GM18498 (cell line): ENCODE data around the gene DMAC1.

ENCODE experiments used
- ATAC-seq: cut with Tn5 transposase; IDR thresholded peaks from one replicate; pipeline ENCODE4 v1.9.1; 2021; ENCODE audit warnings: mild to moderate bottlenecking, moderate library complexity; ENCODE audit not compliant: unreplicated experiment

Gene DMAC1

DNA sequence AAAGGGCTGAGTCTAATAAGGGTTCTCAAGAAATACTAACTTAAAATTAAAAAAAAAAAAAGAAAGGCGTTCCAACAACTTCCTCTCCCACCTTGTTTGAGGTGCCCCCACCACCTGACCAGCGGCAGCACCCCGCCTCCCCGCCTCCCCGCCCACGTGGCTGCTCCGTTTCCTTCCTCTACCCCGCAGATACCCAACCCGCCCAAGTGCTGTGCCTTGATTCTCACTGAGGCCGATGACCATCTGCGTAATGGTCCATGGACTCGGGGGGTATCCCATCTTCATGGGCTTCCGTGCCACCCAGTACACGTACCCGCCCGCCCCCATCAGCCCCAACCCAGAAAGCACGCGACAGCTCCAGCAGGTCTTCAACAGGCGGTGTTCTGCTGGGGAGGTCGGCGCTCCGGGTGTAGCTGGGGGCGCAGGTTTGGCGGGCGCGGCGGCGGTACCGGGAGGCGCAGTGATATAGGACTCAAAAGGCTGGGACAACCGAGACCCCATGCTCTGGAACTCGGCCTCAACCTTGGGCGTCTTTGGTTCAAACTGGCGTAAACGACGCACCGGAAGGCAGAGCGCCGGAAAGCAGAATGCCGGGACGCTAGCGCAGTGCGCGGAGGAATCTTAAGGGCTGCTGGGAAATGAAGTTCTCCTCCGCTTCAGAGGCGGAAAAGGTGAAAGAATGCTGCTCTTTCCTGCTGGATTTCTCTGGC, at the start of gene DMAC1:
Gene DMAC1 (minus strand): TSS at position 545 of the 710 bp plus-strand sequence. CDS start 44 bp downstream, at position 501.
- peak; percentile 96 for ATAC-seq

GRCh38 chr9:7849362-7849761, 49.8 kb upstream of the DMAC1 start:
- no peak for ATAC-seq

DNA sequence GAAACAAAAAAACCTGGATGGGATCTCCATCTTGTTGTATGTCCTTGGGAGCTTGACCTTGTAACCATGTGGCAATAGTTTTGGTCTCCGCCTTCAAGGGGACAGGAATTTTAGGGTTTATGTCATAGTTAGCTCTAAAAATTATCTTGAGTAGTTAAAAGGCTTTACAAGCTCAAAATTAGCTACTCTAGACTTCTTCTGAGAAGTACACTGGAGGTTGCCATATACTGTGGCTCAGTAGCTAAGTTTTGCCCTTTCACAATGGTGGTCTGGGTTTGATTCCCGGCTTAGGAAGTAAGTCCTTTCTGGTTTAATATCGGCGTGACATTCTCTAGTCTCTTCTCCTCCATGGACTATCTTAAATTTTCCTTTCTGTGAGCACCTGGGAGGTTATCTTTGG, 48.9 kb upstream of the DMAC1 start:
- no peak for ATAC-seq

- ATAC-seq: peak; percentile 73
Measured at GRCh38 chr9:7844242-7844641, 44.7 kb upstream of the DMAC1 start.

DNA sequence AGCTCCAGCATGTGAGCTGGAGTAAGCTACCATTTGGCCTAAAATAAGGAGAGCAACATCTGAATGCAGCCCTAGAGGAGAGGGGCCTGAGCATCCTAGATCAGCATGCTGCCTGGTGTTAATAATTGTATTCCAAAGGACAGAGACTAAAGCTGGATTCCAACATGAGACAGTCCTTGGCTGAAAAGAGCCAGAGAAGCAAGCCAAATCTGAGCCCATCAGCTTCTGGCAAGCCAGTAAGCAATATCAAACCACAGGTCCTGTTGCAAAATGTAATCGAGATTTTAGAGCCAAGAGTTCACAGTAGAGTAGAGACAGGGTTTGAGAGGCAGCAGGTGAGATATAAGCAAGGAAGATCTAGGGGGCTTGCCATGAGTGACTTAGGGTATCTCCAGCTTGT, 42.3 kb upstream of the DMAC1 start:
- no peak for ATAC-seq

GRCh38 chr9:7834531-7834930, 35.0 kb upstream of the DMAC1 start:
- no peak for ATAC-seq

GRCh38 chr9:7828334-7828733, 28.8 kb upstream of the DMAC1 start:
- no peak for ATAC-seq

- ATAC-seq: no peak
Measured at GRCh38 chr9:7827792-7828191, 28.2 kb upstream of the DMAC1 start.

DNA sequence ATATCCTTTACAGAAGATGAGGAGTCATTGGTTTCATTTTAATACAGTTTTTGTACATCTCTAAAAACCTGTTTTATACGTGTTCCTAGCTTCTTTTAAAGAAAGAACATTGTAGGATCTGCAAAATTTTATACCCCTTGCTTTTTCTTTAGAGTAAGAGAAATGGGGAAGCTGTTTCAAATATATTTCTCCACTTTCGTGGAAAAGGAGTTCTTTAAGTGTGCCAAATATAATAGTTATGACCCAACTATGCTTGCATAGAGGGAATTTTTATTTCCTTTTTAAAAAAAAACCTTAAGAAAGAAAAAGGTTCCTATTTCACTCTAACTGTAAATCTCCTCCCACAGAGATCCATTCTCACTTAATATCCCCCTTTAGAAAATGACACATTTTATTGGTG, 27.5 kb upstream of the DMAC1 start:
- ATAC-seq: no peak

- no peak for ATAC-seq
Measured at GRCh38 chr9:7823651-7824050, 24.1 kb upstream of the DMAC1 start.

DNA sequence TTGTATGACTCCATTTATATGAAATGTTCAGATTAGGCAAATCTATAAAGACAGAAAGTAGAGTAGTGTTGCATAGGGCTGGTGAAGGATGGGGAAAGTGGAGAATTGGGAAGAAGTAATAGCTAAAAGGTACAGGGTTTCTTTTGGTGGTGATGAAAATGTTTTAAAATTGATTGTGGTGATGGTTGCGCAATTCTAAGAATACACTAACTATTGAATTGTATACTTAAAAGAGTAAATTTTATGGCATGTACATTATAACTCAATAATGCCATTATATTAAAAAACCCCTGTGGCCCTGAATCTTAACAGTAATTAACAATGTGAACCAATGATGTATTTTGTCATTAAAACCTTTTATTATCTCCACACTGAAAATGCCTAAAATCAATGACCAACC, 20.4 kb upstream of the DMAC1 start:
- ATAC-seq: no peak

DNA sequence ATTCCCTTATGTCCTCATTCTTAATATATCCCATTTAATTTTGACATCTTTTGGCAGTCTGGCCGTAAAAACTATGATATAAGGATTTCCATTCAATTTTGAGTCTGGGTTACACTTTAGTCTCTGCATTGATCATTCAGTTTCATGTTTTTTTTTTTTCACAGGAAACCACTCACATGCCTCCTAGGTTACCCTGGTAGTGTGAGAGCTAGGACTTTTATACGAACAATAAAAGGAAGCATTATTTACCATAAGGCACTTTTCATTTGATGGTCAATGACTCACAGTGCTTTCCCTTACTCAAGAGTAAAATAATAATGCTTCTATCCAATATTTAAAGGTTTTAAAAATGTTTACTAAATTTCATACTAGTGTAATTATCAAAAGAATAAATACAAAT, 16.4 kb upstream of the DMAC1 start:
- ATAC-seq: no peak

DNA sequence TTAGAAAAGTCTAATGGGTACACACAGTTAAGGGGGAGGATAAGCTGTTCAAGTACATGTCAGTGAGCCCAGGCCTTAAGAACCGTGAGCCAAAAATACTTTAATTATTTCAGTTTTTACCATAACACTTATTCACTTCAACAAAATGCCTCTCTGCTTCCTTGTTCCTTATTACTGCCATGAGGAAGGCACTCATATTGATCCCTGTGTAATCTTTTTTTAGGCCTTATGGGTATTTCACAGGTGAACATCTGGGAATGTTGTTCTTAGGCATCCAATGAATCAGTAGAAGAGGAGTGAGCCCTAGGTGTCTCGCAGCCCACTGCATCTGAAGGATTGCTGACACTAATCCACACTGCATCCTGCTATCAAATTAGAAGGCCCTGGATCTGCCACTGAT, 13.5 kb upstream of the DMAC1 start:
- no peak for ATAC-seq

- no peak for ATAC-seq
Measured at GRCh38 chr9:7811677-7812076, 12.1 kb upstream of the DMAC1 start.

DNA sequence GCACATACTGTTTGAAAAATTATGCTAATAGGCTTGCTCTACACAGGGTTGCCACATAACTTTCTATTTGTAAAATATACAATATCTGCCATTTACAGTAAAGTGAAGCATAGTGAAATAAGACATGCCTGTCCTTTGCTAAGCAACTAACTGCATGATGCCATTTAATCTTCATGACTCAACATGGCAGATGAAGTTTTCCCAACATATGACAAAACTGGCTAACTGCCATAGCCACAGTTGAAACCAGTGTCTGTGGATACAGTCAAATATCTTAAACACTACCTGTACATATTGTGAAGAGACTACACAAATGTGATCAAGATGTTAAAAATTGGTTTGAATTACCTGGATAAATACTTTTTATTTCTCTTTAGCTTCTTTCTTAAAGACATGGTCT, 3.1 kb upstream of the DMAC1 start:
- no peak for ATAC-seq

GRCh38 chr9:7799944-7800285, 337 bp upstream of the DMAC1 start:
- peak; percentile 4 for ATAC-seq

- ATAC-seq: no peak
Measured at GRCh38 chr9:7794196-7794595, 5.4 kb downstream of the DMAC1 start.

GRCh38 chr9:7791394-7791793, 8.2 kb downstream of the DMAC1 start:
- no peak for ATAC-seq

DNA sequence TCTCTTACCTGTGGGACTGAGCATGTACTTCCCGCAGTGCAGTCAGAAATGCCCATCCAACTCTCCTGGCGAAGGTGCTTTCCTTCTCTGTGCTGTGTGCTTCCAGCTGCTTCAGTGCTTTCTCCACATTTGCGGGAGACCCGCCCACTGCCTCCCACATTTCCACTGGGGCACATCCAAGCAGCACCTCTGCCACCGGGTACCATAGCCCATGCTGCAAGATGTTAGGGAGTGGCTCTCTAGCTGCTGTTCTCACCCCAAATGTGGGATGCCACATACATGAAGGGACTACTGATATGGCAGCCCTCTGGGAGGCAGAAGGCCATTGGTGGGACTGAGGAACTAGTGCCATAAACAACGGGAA, 8.8 kb downstream of the DMAC1 start:
- ATAC-seq: no peak

GRCh38 chr9:7790022-7790818, 9.4 kb downstream of the DMAC1 start:
- ATAC-seq: no peak

DNA sequence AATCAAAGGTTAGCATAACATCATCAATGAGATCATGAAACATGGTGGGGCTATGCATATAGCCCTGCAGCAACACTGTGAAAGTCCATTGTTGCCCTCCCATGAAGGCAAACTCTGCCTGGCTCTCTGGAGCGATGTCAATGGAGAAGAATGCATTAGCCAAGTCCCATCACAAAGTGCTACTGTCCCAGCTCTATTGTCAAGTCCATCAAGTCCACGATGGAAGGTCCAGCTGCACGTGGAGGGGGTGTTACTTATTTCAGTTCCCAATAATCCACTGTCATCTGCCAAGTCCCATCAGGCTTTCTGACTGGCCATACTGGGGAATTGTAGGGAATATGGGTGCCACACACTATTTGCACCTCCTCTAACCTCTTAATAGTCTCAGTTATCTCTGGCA, 10.8 kb downstream of the DMAC1 start:
- no peak for ATAC-seq

GRCh38 chr9:7785813-7786212, 13.8 kb downstream of the DMAC1 start:
- no peak for ATAC-seq

DNA sequence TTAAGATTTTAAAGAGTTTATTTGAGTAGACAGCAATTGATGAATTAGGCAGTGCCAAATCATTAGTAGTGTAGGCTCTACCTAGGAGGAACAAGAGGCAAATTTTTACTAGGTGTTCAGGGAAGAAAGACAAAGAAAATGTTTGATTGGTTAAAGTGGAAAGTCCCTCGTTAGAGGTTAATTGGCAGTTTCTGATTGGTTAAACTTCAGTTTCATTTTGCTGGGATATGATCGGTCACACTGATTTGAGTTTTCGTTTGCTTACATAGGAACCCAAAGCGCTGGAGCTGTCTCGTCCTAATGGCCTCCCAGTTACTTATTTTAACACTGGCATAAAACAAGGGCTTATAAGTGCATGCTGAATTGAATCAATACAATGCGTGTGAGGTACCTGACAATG, 15.1 kb downstream of the DMAC1 start:
- no peak for ATAC-seq
